NCI-H1694 treated with DMSO at 0.1 percent for 48 hours (cell line): Measurements from ENCODE around the gene MZT1.

Source experiments
- DNase-seq: peaks from one replicate; lab custom pipeline; 2025; lab: John Stamatoyannopoulos, UW

Gene MZT1

DNA sequence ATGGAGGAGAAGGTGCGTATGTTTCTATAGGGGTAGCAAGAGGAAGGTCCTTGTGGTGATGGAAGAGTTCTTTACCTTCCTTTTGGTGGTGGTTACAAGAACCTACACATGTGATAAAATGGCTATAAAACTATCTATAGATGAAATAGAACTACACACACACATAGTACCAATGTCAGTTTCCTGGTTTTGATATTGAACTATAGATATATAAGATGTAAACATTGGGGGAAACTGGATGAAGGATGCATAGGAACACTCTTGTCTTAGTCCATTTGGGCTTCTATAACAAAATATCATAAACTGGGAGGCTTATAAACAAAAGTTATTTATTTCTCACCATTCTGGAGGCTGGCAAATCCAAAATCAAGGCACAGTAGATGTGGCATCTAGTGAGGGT is 47.1 kb downstream of the MZT1 start:
- DNase-seq, result no peak

DNA sequence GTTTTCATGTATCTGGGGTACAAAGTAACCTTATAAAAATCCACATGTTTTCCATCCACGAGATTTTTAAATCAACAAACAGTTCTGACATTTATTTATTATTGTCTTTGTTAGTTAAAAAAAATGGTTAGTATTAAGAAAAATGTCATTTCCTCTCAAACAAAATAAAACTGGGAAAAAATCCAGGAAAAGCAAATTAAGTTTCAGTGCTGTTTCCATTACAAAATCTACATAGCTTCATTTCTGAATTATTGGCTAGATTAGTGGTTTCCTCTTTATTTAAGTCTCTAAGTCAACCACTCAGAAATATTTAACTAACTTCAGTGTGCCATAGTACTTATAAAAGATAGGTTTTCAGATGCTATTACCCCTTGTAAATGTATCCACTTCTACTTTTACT is 49.1 kb downstream of the MZT1 start:
- DNase-seq, result no peak

DNA sequence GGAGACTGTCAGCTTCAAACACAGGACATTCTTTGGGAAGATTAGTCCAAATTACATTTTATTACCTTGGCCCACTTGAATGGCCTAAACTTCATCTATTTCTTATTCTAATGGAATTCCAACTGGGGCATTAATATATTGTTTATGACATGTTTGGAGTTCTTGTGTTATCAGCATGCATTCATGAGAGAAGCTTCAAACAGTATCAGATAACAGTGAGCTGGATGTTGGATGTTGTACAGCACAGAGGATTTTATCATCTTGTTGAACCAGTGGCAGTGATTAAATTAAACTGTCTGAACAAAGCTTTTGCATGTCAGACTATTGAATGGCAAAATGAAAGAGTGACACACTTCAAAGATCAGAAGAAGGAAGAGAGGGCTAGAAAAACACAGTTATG is 50.0 kb downstream of the MZT1 start:
- DNase-seq, result no peak

DNA sequence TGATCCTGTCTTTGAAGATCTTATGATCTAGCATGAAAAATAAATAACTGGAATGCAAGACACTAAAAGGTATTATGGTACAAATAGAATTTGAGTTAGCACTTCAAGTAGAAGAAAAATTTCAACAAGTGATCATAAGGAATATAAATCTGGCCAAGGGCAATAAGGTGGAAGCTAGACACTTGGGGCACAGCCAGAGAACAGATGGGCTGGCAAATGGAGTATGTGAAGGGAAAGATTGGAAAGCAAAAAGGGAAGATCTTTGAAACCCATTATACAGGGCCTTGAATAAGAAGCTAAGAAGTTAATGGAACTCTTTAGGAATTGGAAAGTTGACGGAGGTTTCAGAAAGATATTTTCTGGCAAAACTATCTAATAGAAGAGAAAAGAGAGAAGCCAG is 61.0 kb downstream of the MZT1 start:
- no peak for DNase-seq

DNA sequence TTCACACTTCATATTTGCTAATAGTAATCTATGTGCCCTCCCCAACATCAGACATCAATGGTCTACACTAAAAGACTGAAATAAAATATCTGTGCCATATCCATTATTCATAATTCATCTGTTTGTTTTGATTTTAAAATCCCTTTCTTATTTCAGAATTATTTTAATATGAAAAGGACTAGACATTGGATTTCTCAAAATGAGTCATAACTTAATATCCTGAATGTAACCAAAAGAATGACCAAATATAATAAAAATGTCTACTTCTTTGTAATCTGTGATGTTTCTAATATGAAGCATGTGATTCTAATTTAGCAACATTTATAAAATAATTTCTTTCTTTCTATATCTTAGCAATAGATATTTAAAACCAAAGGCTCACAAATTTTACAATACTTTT is 64.9 kb downstream of the MZT1 start:
- DNase-seq, result no peak
